ENCODE measurements around the gene ATP9A. TPM values are rescaled to one million over a fixed set of nuclear protein-coding genes. Genes with fewer than 3 reads are reported as not detected.

The ATP9A gene
- total and polyA plus RNA-seq, 10 of the 15 experiments (the other 5 are each of a cell fraction or from before 2014, with no cell fraction given), result 0.03 to 0.81 (median 0.14) TPM

DNA sequence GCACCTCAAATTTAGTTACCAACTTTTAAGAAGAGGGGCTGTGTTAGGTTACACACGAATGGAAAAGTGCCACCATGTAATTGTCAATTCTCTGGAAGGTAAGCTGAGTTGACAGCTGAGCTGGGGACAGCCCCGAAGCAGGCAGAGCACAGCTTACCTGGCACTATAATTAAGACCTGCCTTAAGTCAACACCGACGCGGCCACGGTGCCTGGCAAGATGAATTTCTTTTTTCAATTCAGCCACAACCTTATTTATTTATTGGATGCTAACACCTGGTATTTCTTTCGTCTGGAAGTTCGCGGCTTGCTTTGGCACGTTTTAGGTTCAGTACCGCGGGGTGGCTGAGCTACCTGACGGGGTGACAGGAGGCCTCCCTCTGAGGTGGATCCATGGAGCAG lies 185.1 kb downstream of the ATP9A start (continued):
- no peak for TF ChIP-seq ZBTB33 (IDR thresholded peaks at IDR 0.05)
- TF ChIP-seq ATF3 (IDR thresholded peaks at IDR 0.05; ENCODE audit: borderline replicate concordance, extremely low read depth, low read depth, low read length), result no peak
- no peak for TF ChIP-seq IKZF2 (IDR thresholded peaks at IDR 0.05)
- no peak for TF ChIP-seq IKZF1 (conservative IDR thresholded peaks at IDR 0.05)
- no peak for TF ChIP-seq RAD21 (IDR thresholded peaks at IDR 0.05; ENCODE audit: insufficient read depth, low read depth, low read length)
- no peak for TF ChIP-seq TBL1XR1 (IDR thresholded peaks at IDR 0.05; ENCODE audit: low read depth, low read length)
- TF ChIP-seq RCOR1 (conservative IDR thresholded peaks at IDR 0.05; ENCODE audit: low read depth, low read length), result no peak
- no peak for TF ChIP-seq TCF7 (IDR thresholded peaks at IDR 0.05; ENCODE audit: borderline replicate concordance)
- TF ChIP-seq ATF7 (IDR thresholded peaks at IDR 0.05; ENCODE audit: low read depth), result no peak

GRCh38 chr20:51581571-51581970 lies 186.6 kb downstream of the ATP9A start:
- no peaks in the 10 kb centered on the region for H3K36me3 ChIP-seq (ENCODE audit: control insufficient read depth in 2 of 2, insufficient read depth in 2 of 2, low read length in 1 of 2)
- no peaks in the 10 kb centered on the region; the same call in 2 of the 3 replicates for H3K9me3 ChIP-seq (replicated peaks; ENCODE audit: control insufficient read depth, insufficient read depth, low read length)
- H4K20me1 ChIP-seq (ENCODE audit: control insufficient read depth, insufficient read depth), result no peaks in the 10 kb centered on the region
- no peaks in the 10 kb centered on the region for H3K4me1 ChIP-seq (ENCODE audit: control insufficient read depth, insufficient read depth, low read length)
- POLR2A ChIA-PET, result no interaction called here
- intact Hi-C loops (cut with micrococcal nuclease; ENCODE audit: unreplicated experiment) (no loop called here), in situ Hi-C loops (cut with MboI) (no loop called here)
- no peaks in the 10 kb centered on the region for H3K79me2 ChIP-seq (ENCODE audit: control insufficient read depth, insufficient read depth, low read length)
- ATAC-seq, result no peak
- DNase-seq (ENCODE audit: low read depth, low spot score), result no peak
- H3K27ac ChIP-seq (ENCODE audit: control insufficient read depth, insufficient read depth), result no peak overlapping the region
- peaks cover 0 to 3% of the 10 kb centered on the region in 2 experiments; a peak in 2 of 4 replicates for H3K27me3 ChIP-seq (replicated peaks in 1 of 2; ENCODE audit: control insufficient read depth in 2 of 2, insufficient read depth in 2 of 2, low read length in 1 of 2)
- H3K4me3 ChIP-seq, result no peak overlapping the region
- no TSS peak for BruUV-seq (replicated peaks)
- H2AFZ ChIP-seq (ENCODE audit: control insufficient read depth, low read depth, low read length), result no peak overlapping the region
- RAD21 ChIA-PET (ENCODE audit: unreplicated experiment), result no interaction called here
- H3K9ac ChIP-seq (ENCODE audit: control insufficient read depth, insufficient read depth, low read length), result no peak overlapping the region
- SMC1A ChIA-PET (ENCODE audit: uncharacterized antibody, unreplicated experiment), result interaction anchor here (0.6 kb wide), 1 partner anchor 553 kb away, joined by 3 read pairs; no protein-coding TSS in a partner anchor
- CTCF ChIA-PET, result interaction anchor here (0.8 kb wide), 1 partner anchor 39 kb away, joined by 3 read pairs; the partner anchor contains the start of gene NFATC2
- no peak overlapping the region for H3K4me2 ChIP-seq (ENCODE audit: control insufficient read depth, insufficient read depth)
- FAIRE-seq, result no peak
- TF ChIP-seq ZNF207 (IDR thresholded peaks at IDR 0.05; ENCODE audit: borderline replicate concordance) (no peak), MLLT1 (IDR thresholded peaks at IDR 0.05) (no peak), SMARCA5 (IDR thresholded peaks at IDR 0.05) (no peak), FOXM1 (IDR thresholded peaks at IDR 0.05; ENCODE audit: low read depth, low read length) (no peak), TARDBP (IDR thresholded peaks at IDR 0.05; ENCODE audit: borderline replicate concordance) (no peak), ZNF274 (IDR thresholded peaks at IDR 0.05; ENCODE audit: insufficient read depth, insufficient read length) (no peak), EZH2 (IDR thresholded peaks at IDR 0.05; ENCODE audit: borderline replicate concordance, control insufficient read depth, low read depth, low read length) (no peak), BMI1 (IDR thresholded peaks at IDR 0.05; ENCODE audit: borderline replicate concordance) (no peak)
- TF ChIP-seq, protein P1, sequence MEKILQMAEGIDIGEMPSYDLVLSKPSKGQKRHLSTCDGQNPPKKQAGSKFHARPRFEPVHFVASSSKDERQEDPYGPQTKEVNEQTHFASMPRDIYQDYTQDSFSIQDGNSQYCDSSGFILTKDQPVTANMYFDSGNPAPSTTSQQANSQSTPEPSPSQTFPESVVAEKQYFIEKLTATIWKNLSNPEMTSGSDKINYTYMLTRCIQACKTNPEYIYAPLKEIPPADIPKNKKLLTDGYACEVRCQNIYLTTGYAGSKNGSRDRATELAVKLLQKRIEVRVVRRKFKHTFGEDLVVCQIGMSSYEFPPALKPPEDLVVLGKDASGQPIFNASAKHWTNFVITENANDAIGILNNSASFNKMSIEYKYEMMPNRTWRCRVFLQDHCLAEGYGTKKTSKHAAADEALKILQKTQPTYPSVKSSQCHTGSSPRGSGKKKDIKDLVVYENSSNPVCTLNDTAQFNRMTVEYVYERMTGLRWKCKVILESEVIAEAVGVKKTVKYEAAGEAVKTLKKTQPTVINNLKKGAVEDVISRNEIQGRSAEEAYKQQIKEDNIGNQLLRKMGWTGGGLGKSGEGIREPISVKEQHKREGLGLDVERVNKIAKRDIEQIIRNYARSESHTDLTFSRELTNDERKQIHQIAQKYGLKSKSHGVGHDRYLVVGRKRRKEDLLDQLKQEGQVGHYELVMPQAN (conservative IDR thresholded peaks at IDR 0.05), result no peak

Data from GM12878 (cell line).